Measurements from ENCODE around the gene GGTA1. TPM values are rescaled to one million over a fixed set of nuclear protein-coding genes. Genes with fewer than 3 reads are reported as not detected.
"Not testable (repeated sequence)": the region's sequence is repeated elsewhere in the genome, so short reads cannot be mapped to it uniquely, and the experiment has no call there.

GGTA1 gene
- total RNA-seq, 1 donor from 2014 or later: not detected

DNA sequence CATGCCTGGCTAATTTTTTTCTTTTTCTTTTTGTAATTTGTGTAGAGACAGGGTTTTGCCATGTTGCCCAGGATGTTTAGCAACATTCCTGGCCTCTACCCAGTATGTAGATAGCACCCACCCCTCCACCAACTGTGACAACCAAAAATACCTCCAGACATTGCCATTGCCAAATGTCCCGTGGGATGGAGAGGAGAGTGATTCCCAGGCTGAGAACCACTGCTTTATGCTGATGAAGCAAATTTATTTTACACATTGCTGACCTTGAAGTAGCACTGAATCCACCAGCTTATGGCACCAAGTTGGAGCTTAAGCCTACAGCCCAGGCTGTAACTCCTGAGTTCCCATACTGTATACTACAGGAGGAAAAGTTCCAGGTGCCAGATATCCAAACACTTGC lies 58.5 kb downstream of the GGTA1 start:
- TF ChIP-seq, protein P1, sequence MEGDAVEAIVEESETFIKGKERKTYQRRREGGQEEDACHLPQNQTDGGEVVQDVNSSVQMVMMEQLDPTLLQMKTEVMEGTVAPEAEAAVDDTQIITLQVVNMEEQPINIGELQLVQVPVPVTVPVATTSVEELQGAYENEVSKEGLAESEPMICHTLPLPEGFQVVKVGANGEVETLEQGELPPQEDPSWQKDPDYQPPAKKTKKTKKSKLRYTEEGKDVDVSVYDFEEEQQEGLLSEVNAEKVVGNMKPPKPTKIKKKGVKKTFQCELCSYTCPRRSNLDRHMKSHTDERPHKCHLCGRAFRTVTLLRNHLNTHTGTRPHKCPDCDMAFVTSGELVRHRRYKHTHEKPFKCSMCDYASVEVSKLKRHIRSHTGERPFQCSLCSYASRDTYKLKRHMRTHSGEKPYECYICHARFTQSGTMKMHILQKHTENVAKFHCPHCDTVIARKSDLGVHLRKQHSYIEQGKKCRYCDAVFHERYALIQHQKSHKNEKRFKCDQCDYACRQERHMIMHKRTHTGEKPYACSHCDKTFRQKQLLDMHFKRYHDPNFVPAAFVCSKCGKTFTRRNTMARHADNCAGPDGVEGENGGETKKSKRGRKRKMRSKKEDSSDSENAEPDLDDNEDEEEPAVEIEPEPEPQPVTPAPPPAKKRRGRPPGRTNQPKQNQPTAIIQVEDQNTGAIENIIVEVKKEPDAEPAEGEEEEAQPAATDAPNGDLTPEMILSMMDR (conservative IDR thresholded peaks at IDR 0.05; ENCODE audit: low read depth, low read length): no peak
- no peak for DNase-seq (ENCODE audit: low read depth)
- no peak overlapping the region for H3K4me3 ChIP-seq (ENCODE audit: low read depth, low read length)

DNA sequence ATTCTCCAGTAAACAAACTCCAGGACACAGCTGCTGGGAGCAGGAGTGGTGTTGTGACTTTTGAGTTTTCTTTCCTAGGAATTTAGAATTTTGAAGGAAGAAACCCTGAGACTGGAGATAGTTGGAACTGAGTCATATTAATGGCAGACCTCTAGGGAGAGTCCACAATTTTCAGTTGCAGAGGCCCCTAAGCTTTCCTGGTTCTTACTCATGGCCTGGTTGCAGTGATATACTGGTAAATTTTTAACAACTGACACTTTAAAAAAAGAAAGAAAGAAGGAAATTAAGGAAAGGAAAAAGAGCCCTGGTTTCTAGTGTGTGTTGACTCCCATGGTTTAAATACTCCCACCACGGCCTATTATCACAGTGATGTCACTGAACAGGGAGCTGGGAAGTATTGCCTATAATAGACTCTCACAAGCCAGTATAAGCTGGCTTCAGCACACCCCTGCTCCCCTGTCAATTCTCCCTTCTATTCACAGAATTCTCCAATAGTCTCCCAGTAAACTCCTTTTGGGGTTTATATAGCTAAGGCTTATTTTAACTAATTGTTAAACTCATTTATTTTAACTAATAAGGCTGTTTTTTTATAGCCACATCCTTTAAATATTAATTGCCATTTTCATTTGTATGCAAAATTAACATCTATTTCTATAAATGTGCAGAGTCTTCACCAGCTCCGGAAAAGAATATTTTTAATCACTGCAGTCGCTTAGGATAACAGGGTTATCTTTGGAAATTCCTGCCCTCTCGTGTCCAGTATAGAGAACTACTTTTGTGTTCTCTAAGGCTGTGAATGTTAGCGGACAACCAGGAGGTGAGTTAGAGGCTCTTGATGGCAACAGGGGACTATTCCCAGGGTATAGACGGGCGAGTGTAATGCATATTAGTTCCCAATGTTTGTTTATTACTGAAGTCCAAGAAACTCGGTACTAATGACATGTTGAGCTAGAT lies 59.7 kb downstream of the GGTA1 start:
- peak; percentile 3 for DNase-seq (ENCODE audit: low read depth)
- TF ChIP-seq, protein P1 (conservative IDR thresholded peaks at IDR 0.05; ENCODE audit: low read depth, low read length): no peak
- H3K4me3 ChIP-seq (ENCODE audit: low read depth, low read length): no peak overlapping the region

- DNase-seq (ENCODE audit: low read depth): no peak
- TF ChIP-seq, protein P1 (conservative IDR thresholded peaks at IDR 0.05; ENCODE audit: low read depth, low read length): no peak
- H3K4me3 ChIP-seq (ENCODE audit: low read depth, low read length): no peak overlapping the region
Observed at GRCh38 chr9:121439016-121439415, 60.6 kb downstream of the GGTA1 start.

DNA sequence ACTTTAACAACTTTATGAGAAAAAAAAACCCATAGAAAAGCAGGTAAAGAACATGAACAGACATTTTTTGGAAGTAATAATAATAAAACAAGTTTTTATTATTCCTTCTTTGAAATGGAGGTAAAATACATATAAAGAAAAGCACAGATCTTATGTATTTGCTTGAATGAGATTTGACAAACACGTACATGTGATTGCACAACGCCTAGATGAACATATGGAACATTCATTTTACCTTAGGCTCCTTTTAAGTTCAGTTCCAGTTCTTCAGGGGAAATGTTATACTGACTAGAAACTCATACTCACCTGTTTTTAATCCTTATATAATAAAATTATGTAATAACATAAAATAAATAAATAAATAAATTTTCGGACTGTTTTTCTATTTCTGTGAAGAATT lies 61.8 kb downstream of the GGTA1 start:
- no peak for DNase-seq (ENCODE audit: low read depth)
- TF ChIP-seq, protein P1 (conservative IDR thresholded peaks at IDR 0.05; ENCODE audit: low read depth, low read length): no peak
- no peak overlapping the region for H3K4me3 ChIP-seq (ENCODE audit: low read depth, low read length)

- not testable (repeated sequence) for DNase-seq (ENCODE audit: low read depth)
Observed at GRCh38 chr9:121437046-121437445, 62.6 kb downstream of the GGTA1 start.

DNA sequence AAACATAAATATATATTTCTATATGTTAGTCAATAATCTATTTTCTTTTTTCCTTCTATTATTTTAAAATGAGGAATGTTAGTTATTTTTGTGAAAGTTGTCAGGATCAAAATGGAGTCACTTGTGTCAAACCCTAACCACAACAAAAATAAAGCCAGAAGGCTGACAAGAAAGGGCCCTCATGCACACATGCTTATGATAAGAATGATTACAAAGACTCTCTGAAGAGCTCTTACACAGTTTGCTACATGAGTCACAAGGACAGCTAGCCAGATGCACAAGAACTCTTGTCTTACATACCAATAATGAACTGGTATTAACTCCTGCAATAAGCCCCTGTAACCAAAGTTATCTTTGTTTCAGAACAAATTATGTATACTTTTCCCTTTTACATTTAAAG lies 64.7 kb downstream of the GGTA1 start:
- H3K4me3 ChIP-seq (ENCODE audit: low read depth, low read length): no peak overlapping the region
- TF ChIP-seq, protein P1 (conservative IDR thresholded peaks at IDR 0.05; ENCODE audit: low read depth, low read length): no peak
- no peak for DNase-seq (ENCODE audit: low read depth)

More at GRCh38 chr9:121437046-121437445, 62.6 kb downstream of the GGTA1 start:
- H3K4me3 ChIP-seq (ENCODE audit: low read depth, low read length): not testable (repeated sequence)

DNA sequence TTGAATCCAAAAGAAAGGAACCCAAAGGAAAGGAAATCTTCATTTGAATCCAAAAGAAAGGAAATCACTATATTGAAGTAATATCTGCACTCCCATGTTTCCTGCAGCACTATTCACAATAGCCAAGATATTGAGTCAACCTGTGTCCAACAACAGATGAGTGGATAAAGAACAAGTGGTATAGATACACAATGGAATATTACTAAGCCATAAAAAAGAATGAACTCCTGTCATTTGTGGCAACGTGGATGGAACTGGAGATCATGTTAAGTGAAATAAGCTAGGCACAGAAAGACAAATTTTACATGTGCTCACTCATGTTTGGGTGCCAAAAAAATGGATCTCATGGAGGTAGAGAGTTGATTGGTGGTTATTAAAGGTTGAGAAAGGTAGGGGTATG lies 71.7 kb downstream of the GGTA1 start:
- no peak overlapping the region for H3K4me3 ChIP-seq (ENCODE audit: low read depth, low read length)
- no peak for DNase-seq (ENCODE audit: low read depth)
- TF ChIP-seq, protein P1 (conservative IDR thresholded peaks at IDR 0.05; ENCODE audit: low read depth, low read length): no peak

Measured in epithelial cell of proximal tubule (primary cell).